GM10847 (cell line): ENCODE data around the gene HIF3A.

Experiments
- POLR2A ChIP-seq: IDR thresholded peaks from 2 replicates; pipeline ENCODE4 v1.6.1; 2011; ENCODE audit not compliant: insufficient read length; ENCODE audit errors: extremely low read depth

HIF3A gene

GRCh38 chr19:46366620-46367292, 69.9 kb downstream of the HIF3A start:
- TF ChIP-seq POLR2A = no peak

- no peak for TF ChIP-seq POLR2A
Measured at GRCh38 chr19:46367426-46367825, 70.6 kb downstream of the HIF3A start.

- no peak for TF ChIP-seq POLR2A
Measured at GRCh38 chr19:46368116-46368515, 71.3 kb downstream of the HIF3A start.

- no peak for TF ChIP-seq POLR2A
Measured at GRCh38 chr19:46369817-46370216, 73.0 kb downstream of the HIF3A start.

GRCh38 chr19:46371371-46371901, 74.6 kb downstream of the HIF3A start:
- no peak for TF ChIP-seq POLR2A

- no peak for TF ChIP-seq POLR2A
Measured at GRCh38 chr19:46372901-46373490, 76.2 kb downstream of the HIF3A start.

- TF ChIP-seq POLR2A = no peak
Measured at GRCh38 chr19:46373491-46374359, 76.9 kb downstream of the HIF3A start.

GRCh38 chr19:46374536-46375475, 78.0 kb downstream of the HIF3A start:
- TF ChIP-seq POLR2A = no peak

GRCh38 chr19:46376241-46377153, 79.7 kb downstream of the HIF3A start:
- TF ChIP-seq POLR2A = no peak

- no peak for TF ChIP-seq POLR2A
Measured at GRCh38 chr19:46378268-46378667, 81.4 kb downstream of the HIF3A start.

- no peak for TF ChIP-seq POLR2A
Measured at GRCh38 chr19:46380690-46381089, 83.8 kb downstream of the HIF3A start.

- TF ChIP-seq POLR2A = no peak
Measured at GRCh38 chr19:46381346-46381745, 84.5 kb downstream of the HIF3A start.

- no peak for TF ChIP-seq POLR2A
Measured at GRCh38 chr19:46381756-46382345, 85.0 kb downstream of the HIF3A start.
